Measurements from ENCODE around the gene JPH3.
A peak's percentile ranks its signal among the peaks of the same experiment; 100 is the strongest.
"Not testable (repeated sequence)": the region's sequence is repeated elsewhere in the genome, so short reads cannot be mapped to it uniquely, and the experiment has no call there.

JPH3 gene

GRCh38 chr16:87575027-87575804, 27.1 kb upstream of the JPH3 start:
- peak in 1 of 2 experiments; percentile 51 for DNase-seq

- DNase-seq = no peak
Observed at GRCh38 chr16:87576171-87576570, 26.1 kb upstream of the JPH3 start.

GRCh38 chr16:87578142-87578930, 24.0 kb upstream of the JPH3 start:
- not testable (repeated sequence) for DNase-seq

GRCh38 chr16:87579691-87580090, 22.6 kb upstream of the JPH3 start:
- no peak for DNase-seq

GRCh38 chr16:87580855-87581261, 21.4 kb upstream of the JPH3 start:
- no peak for DNase-seq

GRCh38 chr16:87581857-87582215, 20.5 kb upstream of the JPH3 start:
- no peak for DNase-seq

GRCh38 chr16:87582216-87582965, 19.9 kb upstream of the JPH3 start:
- no peak for DNase-seq

- no peak for DNase-seq
Observed at GRCh38 chr16:87582966-87583325, 19.4 kb upstream of the JPH3 start.

GRCh38 chr16:87583453-87584131, 18.7 kb upstream of the JPH3 start:
- no peak for DNase-seq

GRCh38 chr16:87584271-87584670, 18.0 kb upstream of the JPH3 start:
- DNase-seq = no peak

GRCh38 chr16:87584975-87585374, 17.3 kb upstream of the JPH3 start:
- no peak for DNase-seq

- DNase-seq = no peak
Observed at GRCh38 chr16:87585442-87586200, 16.7 kb upstream of the JPH3 start.

GRCh38 chr16:87586201-87586782, 16.0 kb upstream of the JPH3 start:
- DNase-seq = no peak

GRCh38 chr16:87587636-87588035, 14.7 kb upstream of the JPH3 start:
- no peak for DNase-seq

GRCh38 chr16:87592018-87592712, 10.1 kb upstream of the JPH3 start:
- no peak for DNase-seq

- DNase-seq = no peak
Observed at GRCh38 chr16:87593710-87594258, 8.5 kb upstream of the JPH3 start.

- DNase-seq = no peak
Observed at GRCh38 chr16:87595712-87596111, 6.6 kb upstream of the JPH3 start.

- DNase-seq = no peak
Observed at GRCh38 chr16:87597324-87597830, 4.9 kb upstream of the JPH3 start.

- DNase-seq = no peak
Observed at GRCh38 chr16:87598431-87598830, 3.9 kb upstream of the JPH3 start.

GRCh38 chr16:87600246-87600645, 2.1 kb upstream of the JPH3 start:
- DNase-seq = no peak

Measured in NCI-H526 (cell line).